ENCODE results near the gene RALGPS1.
A peak's percentile ranks its signal among the peaks of the same experiment; 100 is the strongest.

Gene RALGPS1

DNA sequence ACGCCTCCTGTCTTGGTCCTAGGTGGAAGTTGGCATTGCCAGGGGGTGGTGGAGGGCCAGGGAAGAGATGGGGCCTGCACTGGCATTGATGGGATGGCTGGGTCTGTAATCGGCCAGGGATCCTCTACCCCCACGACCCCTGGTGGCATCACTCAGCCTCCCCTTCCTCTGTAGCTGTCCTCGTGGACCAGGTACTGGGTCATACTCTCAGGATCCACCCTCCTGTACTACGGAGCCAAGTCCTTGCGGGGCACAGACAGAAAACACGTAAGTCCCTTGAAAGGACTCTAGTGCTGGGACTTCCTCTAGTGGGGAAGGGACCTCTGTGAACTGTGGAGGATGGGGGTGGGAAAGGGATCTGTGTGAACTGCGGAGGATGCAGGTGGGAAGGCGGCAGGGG, 297.9 kb downstream of the RALGPS1 start:
- no peak for TF ChIP-seq EZH2phosphoT487 (IDR thresholded peaks at IDR 0.05; ENCODE audit: borderline replicate concordance, low read length)
- TF ChIP-seq, protein P1, sequence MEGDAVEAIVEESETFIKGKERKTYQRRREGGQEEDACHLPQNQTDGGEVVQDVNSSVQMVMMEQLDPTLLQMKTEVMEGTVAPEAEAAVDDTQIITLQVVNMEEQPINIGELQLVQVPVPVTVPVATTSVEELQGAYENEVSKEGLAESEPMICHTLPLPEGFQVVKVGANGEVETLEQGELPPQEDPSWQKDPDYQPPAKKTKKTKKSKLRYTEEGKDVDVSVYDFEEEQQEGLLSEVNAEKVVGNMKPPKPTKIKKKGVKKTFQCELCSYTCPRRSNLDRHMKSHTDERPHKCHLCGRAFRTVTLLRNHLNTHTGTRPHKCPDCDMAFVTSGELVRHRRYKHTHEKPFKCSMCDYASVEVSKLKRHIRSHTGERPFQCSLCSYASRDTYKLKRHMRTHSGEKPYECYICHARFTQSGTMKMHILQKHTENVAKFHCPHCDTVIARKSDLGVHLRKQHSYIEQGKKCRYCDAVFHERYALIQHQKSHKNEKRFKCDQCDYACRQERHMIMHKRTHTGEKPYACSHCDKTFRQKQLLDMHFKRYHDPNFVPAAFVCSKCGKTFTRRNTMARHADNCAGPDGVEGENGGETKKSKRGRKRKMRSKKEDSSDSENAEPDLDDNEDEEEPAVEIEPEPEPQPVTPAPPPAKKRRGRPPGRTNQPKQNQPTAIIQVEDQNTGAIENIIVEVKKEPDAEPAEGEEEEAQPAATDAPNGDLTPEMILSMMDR (IDR thresholded peaks at IDR 0.05; ENCODE audit: low read depth, low read length, poor library complexity, severe bottlenecking), result no peak
- H3K4me1 ChIP-seq (ENCODE audit: control insufficient read depth, low read length), result no peaks in the 10 kb centered on the region
- H3K79me2 ChIP-seq (ENCODE audit: control insufficient read depth, low read length), result no peaks in the 10 kb centered on the region
- no peaks in the 10 kb centered on the region for H4K20me1 ChIP-seq (ENCODE audit: control insufficient read depth, insufficient read depth, low read depth, low read length)
- no peaks in the 10 kb centered on the region for H3K9me2 ChIP-seq (replicated peaks; ENCODE audit: control insufficient read depth, low read length)
- no peaks in the 10 kb centered on the region for H3K36me3 ChIP-seq (ENCODE audit: control insufficient read depth, low read length)
- no peak overlapping the region for H3K27ac ChIP-seq (ENCODE audit: low read depth, low read length)
- no peaks in the 10 kb centered on the region for H3K27me3 ChIP-seq (ENCODE audit: control insufficient read depth, low read length)
- H3F3A ChIP-seq (ENCODE audit: control insufficient read depth, insufficient read depth), result no peaks in the 10 kb centered on the region
- H3K9me3 ChIP-seq (ENCODE audit: control insufficient read depth, insufficient read depth, low read length), result no peaks in the 10 kb centered on the region
- no peak overlapping the region for H3K4me2 ChIP-seq (ENCODE audit: low read length)
- H3K4me3 ChIP-seq (ENCODE audit: low read length), result no peak overlapping the region

GRCh38 chr9:127213859-127214258, 299.3 kb downstream of the RALGPS1 start:
- no peaks in the 10 kb centered on the region for H3K9me3 ChIP-seq (ENCODE audit: control insufficient read depth, insufficient read depth, low read length)
- H3K27ac ChIP-seq (ENCODE audit: low read depth, low read length), result no peak overlapping the region
- no peaks in the 10 kb centered on the region for H3K27me3 ChIP-seq (ENCODE audit: control insufficient read depth, low read length)
- H4K20me1 ChIP-seq (ENCODE audit: control insufficient read depth, insufficient read depth, low read depth, low read length), result no peaks in the 10 kb centered on the region
- no peak overlapping the region for H3K4me2 ChIP-seq (ENCODE audit: low read length)
- no peaks in the 10 kb centered on the region for H3F3A ChIP-seq (ENCODE audit: control insufficient read depth, insufficient read depth)
- H3K4me1 ChIP-seq (ENCODE audit: control insufficient read depth, low read length), result no peaks in the 10 kb centered on the region
- no peaks in the 10 kb centered on the region for H3K9me2 ChIP-seq (replicated peaks; ENCODE audit: control insufficient read depth, low read length)
- no peak for TF ChIP-seq EZH2phosphoT487 (IDR thresholded peaks at IDR 0.05; ENCODE audit: borderline replicate concordance, low read length)
- TF ChIP-seq, protein P1 (IDR thresholded peaks at IDR 0.05; ENCODE audit: low read depth, low read length, poor library complexity, severe bottlenecking), result no peak
- H3K4me3 ChIP-seq (ENCODE audit: low read length), result no peak overlapping the region
- no peaks in the 10 kb centered on the region for H3K79me2 ChIP-seq (ENCODE audit: control insufficient read depth, low read length)
- no peaks in the 10 kb centered on the region for H3K36me3 ChIP-seq (ENCODE audit: control insufficient read depth, low read length)

DNA sequence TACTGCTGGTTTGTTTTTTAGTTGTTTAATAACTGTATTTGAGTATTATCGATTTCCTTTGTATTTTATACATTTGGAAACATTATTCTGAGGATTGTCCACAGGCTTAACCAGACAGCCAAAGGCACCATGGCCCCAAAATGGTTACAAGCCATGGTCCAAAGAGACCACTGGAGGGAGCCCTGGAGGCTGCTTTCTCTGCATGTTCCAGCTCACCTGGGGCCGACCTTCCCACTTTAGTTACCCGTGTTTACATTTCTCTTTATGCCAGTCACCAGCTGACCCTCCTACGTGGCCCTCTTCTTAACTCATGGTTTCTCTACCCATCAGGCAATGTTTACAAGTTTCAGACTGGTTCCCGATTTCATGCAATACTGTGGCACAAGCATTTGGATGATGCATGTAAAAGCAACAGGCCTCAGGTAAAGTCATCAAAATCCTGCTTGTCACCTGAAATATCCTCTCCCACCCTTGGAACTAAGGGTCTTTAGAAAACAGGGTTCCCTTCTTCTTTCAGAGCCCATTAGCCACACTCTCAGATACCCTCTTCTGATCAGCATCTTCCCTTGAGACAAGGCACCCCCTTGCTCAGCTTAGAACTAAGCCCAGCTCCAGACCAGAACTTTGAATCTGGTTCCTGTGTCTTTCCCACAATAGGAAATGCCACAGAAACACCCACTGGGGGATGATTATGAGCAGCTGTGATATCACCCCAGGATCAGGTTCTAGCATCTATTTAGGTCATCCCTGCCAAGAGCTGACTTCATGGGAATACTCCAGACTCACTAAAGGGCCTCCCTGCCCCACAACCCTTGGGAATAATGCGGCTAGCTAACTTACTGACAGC, 300.1 kb downstream of the RALGPS1 start:
- Histone ChIP-seq H3K27ac (ENCODE audit: low read depth, low read length) (no peak overlapping the region), H3K9me2 (replicated peaks; ENCODE audit: control insufficient read depth, low read length) (no peaks in the 10 kb centered on the region), H3K9me3 (ENCODE audit: control insufficient read depth, insufficient read depth, low read length) (no peaks in the 10 kb centered on the region), H3K27me3 (ENCODE audit: control insufficient read depth, low read length) (no peaks in the 10 kb centered on the region), H3F3A (ENCODE audit: control insufficient read depth, insufficient read depth) (no peaks in the 10 kb centered on the region), H3K4me2 (ENCODE audit: low read length) (no peak overlapping the region), H3K4me3 (ENCODE audit: low read length) (no peak overlapping the region), H3K79me2 (ENCODE audit: control insufficient read depth, low read length) (no peaks in the 10 kb centered on the region), H3K4me1 (ENCODE audit: control insufficient read depth, low read length) (no peaks in the 10 kb centered on the region), H3K36me3 (ENCODE audit: control insufficient read depth, low read length) (no peaks in the 10 kb centered on the region), H4K20me1 (ENCODE audit: control insufficient read depth, insufficient read depth, low read depth, low read length) (no peaks in the 10 kb centered on the region)
- TF ChIP-seq, protein P1 (IDR thresholded peaks at IDR 0.05; ENCODE audit: low read depth, low read length, poor library complexity, severe bottlenecking), result peak; percentile 83
- no peak for TF ChIP-seq EZH2phosphoT487 (IDR thresholded peaks at IDR 0.05; ENCODE audit: borderline replicate concordance, low read length)

All from DOHH2 (cell line).